IMR-90 (cell line): ENCODE data around the gene PXYLP1. TPM values are rescaled to one million over a fixed set of nuclear protein-coding genes. Genes with fewer than 3 reads are reported as not detected.
A peak's percentile ranks its signal among the peaks of the same experiment; 100 is the strongest.

ENCODE experiments used
- ATAC-seq: fragments of 200-7000 bp; cut with Tn5 transposase; 2 replicates; pipeline ENCODE4 v1.9.1; 2020; ENCODE audit warnings: low read depth, mild to moderate bottlenecking, moderate library complexity
- BruUV-seq: library from RNA; stranded (reverse); fragments of 400-500 nt; replicated peaks from 2 replicates; lab custom pipeline; 2021; lab: Mats Ljungman, UMichigan
- CTCF ChIA-PET: fragments of 300-600 bp; formaldehyde crosslinking; extraction: SDS; loops from one replicate; lab custom pipeline; 2021; ENCODE audit warnings: antibody characterized with exemption; lab: Yijun Ruan, JAX
- POLR2A ChIA-PET: fragments of 300-600 bp; sonication (Branson Sonifier 250); formaldehyde crosslinking; loops from one replicate; lab custom pipeline; 2022; ENCODE audit warnings: antibody characterized with exemption; ENCODE audit not compliant: unreplicated experiment; lab: Charles Lee
- DNase-seq: peaks from one replicate; pipeline ENCODE4 v3.0.0; 2013
- H2AFZ ChIP-seq: replicated peaks from 2 replicates; pipeline ENCODE3; 2013; ENCODE audit warnings: low read length, mild to moderate bottlenecking; ENCODE audit not compliant: poor library complexity
- H2AK5ac ChIP-seq: 2 replicates; pipeline ENCODE4 v1.6.1; 2013; ENCODE audit warnings: low read depth, low read length, inconsistent platforms
- H2AK9ac ChIP-seq: replicated peaks from 2 replicates; pipeline ENCODE3; 2013; ENCODE audit warnings: mild to moderate bottlenecking, low read depth, low read length, moderate library complexity; ENCODE audit not compliant: poor library complexity
- H2BK120ac ChIP-seq: 2 replicates; pipeline ENCODE4 v1.6.1; 2013; ENCODE audit warnings: low read depth, low read length, inconsistent platforms
- H2BK15ac ChIP-seq: 3 replicates; pipeline ENCODE4 v1.6.1; 2013; ENCODE audit warnings: low read depth, low read length, inconsistent platforms
- H2BK20ac ChIP-seq: 2 replicates; pipeline ENCODE4 v1.6.1; 2013; ENCODE audit warnings: low read depth, mild to moderate bottlenecking, inconsistent platforms, low read length, moderate library complexity
- H2BK5ac ChIP-seq: 2 replicates; pipeline ENCODE4 v1.6.1; 2013; ENCODE audit warnings: mild to moderate bottlenecking, low read depth, low read length, inconsistent platforms; ENCODE audit not compliant: poor library complexity, severe bottlenecking
- H3K14ac ChIP-seq: replicated peaks from 2 replicates; pipeline ENCODE4 v1.6.1; 2013; ENCODE audit warnings: low read depth, low read length, inconsistent platforms
- H3K18ac ChIP-seq: 2 replicates; pipeline ENCODE4 v1.6.1; 2013; ENCODE audit warnings: low read depth, low read length, control low read depth
- H3K23ac ChIP-seq: 2 replicates; pipeline ENCODE4 v1.6.1; 2013; ENCODE audit warnings: low read depth, low read length, inconsistent platforms
- H3K27ac ChIP-seq: 2 replicates; pipeline ENCODE4 v1.5.1; 2013; ENCODE audit warnings: mild to moderate bottlenecking, control low read depth, low read length; ENCODE audit not compliant: insufficient read depth
- H3K27me3 ChIP-seq: 2 replicates; pipeline ENCODE4 v1.6.1; 2013; ENCODE audit warnings: low read length; ENCODE audit not compliant: control insufficient read depth, insufficient read depth
- H3K36me3 ChIP-seq: 2 replicates; pipeline ENCODE4 v1.6.1; 2013; ENCODE audit warnings: low read length, mixed read lengths; ENCODE audit not compliant: control insufficient read depth, insufficient read depth
- H3K4ac ChIP-seq: 2 replicates; pipeline ENCODE4 v1.6.1; 2013; ENCODE audit warnings: low read depth, low read length, inconsistent platforms
- H3K4me1 ChIP-seq: 2 replicates; pipeline ENCODE4 v1.6.1; 2013; ENCODE audit warnings: low read length, mixed read lengths; ENCODE audit not compliant: control insufficient read depth, insufficient read depth
- H3K4me2 ChIP-seq: 2 replicates; pipeline ENCODE4 v1.6.1; 2013; ENCODE audit warnings: low read depth, mild to moderate bottlenecking, control low read depth, low read length, moderate library complexity
- H3K4me3 ChIP-seq: 2 replicates; pipeline ENCODE4 v1.5.1; 2013; ENCODE audit warnings: low read depth, mild to moderate bottlenecking, control low read depth, low read length, moderate library complexity; ENCODE audit not compliant: insufficient read depth
- H3K56ac ChIP-seq: 2 replicates; pipeline ENCODE4 v1.6.1; 2013; ENCODE audit warnings: low read length, inconsistent platforms; ENCODE audit not compliant: insufficient read depth; ENCODE audit errors: extremely low read depth
- H3K79me1 ChIP-seq, 2 experiments: 2 replicates each; pipeline ENCODE4 v1.6.1; 2013; ENCODE audit warnings: low read length in 2 of 2, inconsistent platforms in 1 of 2, low read depth in 1 of 2
- H3K9ac ChIP-seq: 2 replicates; pipeline ENCODE4 v1.6.1; 2013; ENCODE audit warnings: low read depth, low read length, control low read depth
- H3K9me1 ChIP-seq: 2 replicates; pipeline ENCODE4 v1.6.1; 2013; ENCODE audit warnings: low read length, inconsistent platforms; ENCODE audit not compliant: insufficient read depth
- H3K9me3 ChIP-seq: 2 replicates; pipeline ENCODE4 v1.6.1; 2013; ENCODE audit warnings: low read length; ENCODE audit not compliant: control insufficient read depth, insufficient read depth
- H4K20me1 ChIP-seq: 2 replicates; pipeline ENCODE4 v1.6.1; 2013; ENCODE audit warnings: low read length, inconsistent platforms; ENCODE audit not compliant: insufficient read depth
- H4K5ac ChIP-seq: 2 replicates; pipeline ENCODE4 v1.6.1; 2013; ENCODE audit warnings: mild to moderate bottlenecking, low read depth, low read length, control low read depth
- H4K8ac ChIP-seq, 2 experiments: 2 replicates each; pipeline ENCODE4 v1.6.1; 2013; ENCODE audit warnings: low read depth in 2 of 2, low read length in 2 of 2, control low read depth in 1 of 2, inconsistent platforms in 1 of 2
- H4K91ac ChIP-seq: 2 replicates; pipeline ENCODE4 v1.6.1; 2013; ENCODE audit warnings: low read depth, low read length, inconsistent platforms; ENCODE audit not compliant: insufficient read depth
- BHLHE40 ChIP-seq: fragments of 150-350 bp; IDR thresholded peaks from 2 replicates; pipeline ENCODE4 v1.6.1; 2016; ENCODE audit warnings: mild to moderate bottlenecking, low read depth, low read length
- CHD1 ChIP-seq: IDR thresholded peaks from 2 replicates; pipeline ENCODE4 v1.6.1; 2012; ENCODE audit warnings: low read depth, low read length, improper control_type of control experiment
- FOS ChIP-seq: fragments of 150-350 bp; IDR thresholded peaks from 2 replicates; pipeline ENCODE4 v1.6.1; 2016; ENCODE audit warnings: low read depth, low read length
- MAFK ChIP-seq: IDR thresholded peaks from 2 replicates; pipeline ENCODE4 v1.6.1; 2012; ENCODE audit warnings: low read depth, low read length, improper control_type of control experiment
- MAZ ChIP-seq: IDR thresholded peaks from 2 replicates; pipeline ENCODE4 v1.6.1; 2012; ENCODE audit warnings: low read depth, mild to moderate bottlenecking, low read length, improper control_type of control experiment, moderate library complexity, borderline replicate concordance
- MXI1 ChIP-seq: IDR thresholded peaks from 2 replicates; pipeline ENCODE4 v1.6.1; 2012; ENCODE audit warnings: low read depth, mild to moderate bottlenecking, low read length, moderate library complexity, borderline replicate concordance
- NFE2L2 ChIP-seq: fragments of 150-350 bp; IDR thresholded peaks from 2 replicates; pipeline ENCODE4 v1.6.1; 2016; ENCODE audit warnings: low read depth, mild to moderate bottlenecking, low read length
- POLR2A ChIP-seq: IDR thresholded peaks from 2 replicates; pipeline ENCODE4 v1.6.1; 2012; ENCODE audit warnings: mild to moderate bottlenecking, low read depth, low read length
- RCOR1 ChIP-seq: IDR thresholded peaks from 2 replicates; pipeline ENCODE4 v1.6.1; 2012; ENCODE audit warnings: mild to moderate bottlenecking, low read length, improper control_type of control experiment; ENCODE audit not compliant: insufficient replicate concordance
- RFX5 ChIP-seq: IDR thresholded peaks from 2 replicates; pipeline ENCODE4 v1.8.0; 2012; ENCODE audit warnings: low read depth, mild to moderate bottlenecking, low read length, moderate library complexity
- WGBS, 2 experiments: methylation state at CpG; one replicate each; pipeline versions ENCODE4 v1.1.5 to v1.1.7; 2013; ENCODE audit warnings: missing lambda C conversion rate in 2 of 2; ENCODE audit not compliant: insufficient read length in 1 of 2; ENCODE audit errors: extremely low coverage in 2 of 2; 5-methylcytosine and 5-hydroxymethylcytosine counted together
- dilution Hi-C: fragments of 300-500 bp; cut with HindIII; formaldehyde crosslinking; loops from one replicate; pipeline ENCODE4 v1.14.3; 2018; ENCODE audit warnings: low sequenced_read_pairs; ENCODE audit not compliant: unreplicated experiment
- in situ Hi-C: fragments of 300-500 bp; cut with MboI; formaldehyde crosslinking; loops from 3 replicates; pipeline ENCODE4 v1.14.3; 2019; ENCODE audit warnings: low sequenced_read_pairs, inconsistent platforms, mixed read lengths
- intact Hi-C: fragments of 100-400 bp; cut with micrococcal nuclease; formaldehyde crosslinking; loops from 2 replicates; pipeline ENCODE4 v1.10.0; 2022
- polyA plus RNA-seq, 3 experiments: library from polyadenylated mRNA; depleted of rRNA; stranded (reverse); fragments of >200 nt; gene quantifications; 2 replicates each; pipeline ENCODE4 v1.2.3, GENCODE V29; 2012; ENCODE audit warnings: low replicate concordance in 1 of 3
- total RNA-seq: library from RNA; depleted of rRNA; stranded (reverse); fragments of >200 nt; gene quantifications from 2 replicates; pipeline ENCODE4 v1.2.3, GENCODE V29; 2012

PXYLP1 gene
- total and polyA plus RNA-seq, 2 of the 4 experiments (the other 2 are of a cell fraction): 11.7 to 15.6 TPM

DNA sequence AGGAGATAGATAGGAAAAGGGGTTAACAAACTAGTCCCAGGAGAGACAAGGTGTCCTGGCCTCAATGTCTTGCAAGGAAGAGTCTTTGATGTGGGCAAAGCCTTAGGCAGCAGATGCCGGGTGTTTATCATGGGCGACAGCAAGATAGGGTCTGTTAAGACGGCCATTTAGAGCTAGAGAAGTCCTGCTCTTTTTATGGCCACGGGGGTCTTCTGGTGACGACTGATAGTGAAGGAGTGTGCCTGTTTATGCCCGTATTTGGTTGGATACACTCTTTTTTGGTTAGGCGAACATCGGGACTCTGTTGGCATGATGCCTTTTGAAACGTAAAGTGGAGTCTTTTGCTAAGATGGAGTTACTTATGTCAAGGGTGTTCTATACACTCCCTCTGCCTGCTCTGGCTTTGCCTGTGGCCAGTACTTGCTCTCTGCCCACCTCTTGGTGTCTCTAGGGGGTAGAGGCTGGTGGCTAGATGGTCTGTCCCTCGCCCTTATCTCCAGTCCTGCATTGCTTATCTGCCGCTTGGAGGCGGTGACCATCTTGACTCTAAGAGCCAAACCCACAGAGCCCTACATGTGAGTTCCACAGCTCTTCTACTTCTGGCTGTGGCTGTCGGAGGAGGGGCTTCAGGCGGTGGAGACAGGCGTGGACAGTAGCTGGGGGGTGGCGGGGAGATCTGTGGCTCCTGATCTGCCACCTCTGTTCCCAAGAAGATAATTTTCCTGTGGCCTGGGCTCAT lies 80.9 kb downstream of the PXYLP1 start:
- TF ChIP-seq POLR2A (no peak), RFX5 (no peak), MAFK (no peak), FOS (no peak), MAZ (no peak), NFE2L2 (no peak), MXI1 (no peak), BHLHE40 (no peak), CHD1 (no peak), RCOR1 (no peak)
- Histone ChIP-seq H3K4me3 (no peak overlapping the region), H3K56ac (peak overlapping the region; percentile 49), H3K36me3 (no peaks in the 10 kb centered on the region), H2AK5ac (peak overlapping the region; percentile 88), H3K9me1 (peaks cover 12% of the 10 kb centered on the region; the same call in 1 of the 2 replicates), H2BK20ac (peak overlapping the region; percentile 75), H3K18ac (peak overlapping the region; percentile 4; the same call in 1 of the 2 replicates), H2AFZ (no peak overlapping the region), H2BK120ac (peak overlapping the region; percentile 72), H3K27ac (peak overlapping the region; percentile 63), H4K8ac (peak overlapping the region; percentile 88 to 96), H2BK15ac (peak overlapping the region; percentile 77; the same call in 2 of the 3 replicates), H3K14ac (peak overlapping the region; percentile 44), H2BK5ac (peak overlapping the region; percentile 37), H3K27me3 (no peaks in the 10 kb centered on the region), H3K4me2 (no peak overlapping the region; the same call in 1 of the 2 replicates), H4K91ac (peak overlapping the region; percentile 96), H3K4me1 (peaks cover 4% of the 10 kb centered on the region; the same call in 1 of the 2 replicates), H3K79me1 (peaks cover 18 to 19% of the 10 kb centered on the region in 2 experiments; a peak in 3 of 4 replicates), H2AK9ac (peak overlapping the region; percentile 81), H3K23ac (peak overlapping the region; percentile 7; the same call in 1 of the 2 replicates), H3K4ac (peak overlapping the region; percentile 63), H4K5ac (peak overlapping the region; percentile 39), H4K20me1 (no peaks in the 10 kb centered on the region), H3K9ac (peak overlapping the region; percentile 35; the same call in 1 of the 2 replicates), H3K9me3 (no peaks in the 10 kb centered on the region)
- ChIA-PET POLR2A (interaction anchor here (0.6 to 1.2 kb wide), 2 partner anchors 54 to 589 kb away, joined by 3 read pairs; no protein-coding TSS in a partner anchor), CTCF (interaction anchor here (0.7 to 2.1 kb wide), 8 partner anchors 20 to 249 kb away, joined by 3 to 26 read pairs (median 6); no protein-coding TSS in a partner anchor)
- in situ Hi-C loops (loop anchor here (5.0 kb wide), 1 partner anchor 130 kb away; no protein-coding TSS in a partner anchor), intact Hi-C loops (loop anchor here (5.0 kb wide), 1 partner anchor 90 kb away; no protein-coding TSS in a partner anchor), dilution Hi-C loops (no loop called here)
- DNase-seq (no peak), ATAC-seq (no peak)
- no TSS peak for BruUV-seq
- WGBS, 2 experiments: 87% methylated on average over 3 of the region's 16 CpGs; no CpG with 5 or more reads in 1 of the 2 experiments
